Calu3 (cell line): ENCODE results near the gene LDLRAD3. TPM values are rescaled to one million over a fixed set of nuclear protein-coding genes. Genes with fewer than 3 reads are reported as not detected.
"Not testable (repeated sequence)": the region's sequence is repeated elsewhere in the genome, so short reads cannot be mapped to it uniquely, and the experiment has no call there.

Experiments used
- BruUV-seq: library from RNA; stranded (reverse); fragments of 400-500 nt; replicated peaks from 2 replicates; lab custom pipeline; 2021; lab: Mats Ljungman, UMichigan
- CTCF ChIA-PET: fragments of 300-600 bp; sonication (Branson Sonifier 250); formaldehyde crosslinking; loops from one replicate; lab custom pipeline; 2022; ENCODE audit warnings: antibody characterized with exemption; lab: Charles Lee
- DNase-seq: peaks from one replicate; pipeline ENCODE4 v3.0.0; 2022
- H3K27ac Mint-ChIP-seq: one replicate; pipeline ENCODE4 v1.8.0; 2022; ENCODE audit warnings: mixed read lengths; ENCODE audit not compliant: unreplicated experiment
- H3K27me3 Mint-ChIP-seq: one replicate; pipeline ENCODE4 v1.8.0; 2022; ENCODE audit warnings: mixed read lengths; ENCODE audit not compliant: unreplicated experiment
- H3K36me3 Mint-ChIP-seq: one replicate; pipeline ENCODE4 v1.8.0; 2022; ENCODE audit warnings: mild to moderate bottlenecking, moderate library complexity, mixed read lengths; ENCODE audit not compliant: insufficient read depth, unreplicated experiment
- H3K4me1 Mint-ChIP-seq: one replicate; pipeline ENCODE4 v1.8.0; 2022; ENCODE audit warnings: mild to moderate bottlenecking, low read depth, mixed read lengths; ENCODE audit not compliant: unreplicated experiment
- H3K4me3 Mint-ChIP-seq: one replicate; pipeline ENCODE4 v1.8.0; 2022; ENCODE audit warnings: mild to moderate bottlenecking, low read depth, moderate library complexity, mixed read lengths; ENCODE audit not compliant: unreplicated experiment
- H3K9me3 Mint-ChIP-seq: one replicate; pipeline ENCODE4 v1.8.0; 2022; ENCODE audit warnings: low read depth, mixed read lengths; ENCODE audit not compliant: unreplicated experiment
- CTCF ChIP-seq: fragments of 200-600 bp; IDR thresholded peaks from one replicate; pipeline ENCODE4 v1.8.0; 2022; ENCODE audit warnings: antibody characterized with exemption; ENCODE audit not compliant: unreplicated experiment
- intact Hi-C: fragments of 100-400 bp; cut with micrococcal nuclease; formaldehyde crosslinking; loops from one replicate; pipeline ENCODE4 v1.10.0; 2022; ENCODE audit not compliant: unreplicated experiment
- total RNA-seq: library from RNA; stranded (reverse); gene quantifications from 2 replicates; pipeline ENCODE4 v1.2.3, GENCODE V29; 2022

LDLRAD3 gene
- total RNA-seq, 1 experiment from 2014 or later: 16.2 TPM

GRCh38 chr11:35906277-35906661, 37.6 kb upstream of the LDLRAD3 start:
- CTCF ChIA-PET: no interaction called here
- Mint-ChIP-seq H3K36me3 (no peaks in the 10 kb centered on the region), H3K27ac (no peak overlapping the region), H3K4me3 (no peak overlapping the region), H3K9me3 (no peaks in the 10 kb centered on the region), H3K4me1 (peaks cover 28% of the 10 kb centered on the region), H3K27me3 (no peaks in the 10 kb centered on the region)
- no TSS peak for BruUV-seq
- TF ChIP-seq CTCF: no peak
- intact Hi-C loops: no loop called here
- DNase-seq: no peak

GRCh38 chr11:35906681-35907080, 37.2 kb upstream of the LDLRAD3 start:
- Mint-ChIP-seq H3K36me3 (no peaks in the 10 kb centered on the region), H3K4me3 (no peak overlapping the region), H3K27ac (no peak overlapping the region), H3K9me3 (no peaks in the 10 kb centered on the region), H3K4me1 (peaks cover 32% of the 10 kb centered on the region), H3K27me3 (no peaks in the 10 kb centered on the region)
- CTCF ChIA-PET: no interaction called here
- no peak for DNase-seq
- intact Hi-C loops: no loop called here
- no peak for TF ChIP-seq CTCF
- BruUV-seq: no TSS peak

DNA sequence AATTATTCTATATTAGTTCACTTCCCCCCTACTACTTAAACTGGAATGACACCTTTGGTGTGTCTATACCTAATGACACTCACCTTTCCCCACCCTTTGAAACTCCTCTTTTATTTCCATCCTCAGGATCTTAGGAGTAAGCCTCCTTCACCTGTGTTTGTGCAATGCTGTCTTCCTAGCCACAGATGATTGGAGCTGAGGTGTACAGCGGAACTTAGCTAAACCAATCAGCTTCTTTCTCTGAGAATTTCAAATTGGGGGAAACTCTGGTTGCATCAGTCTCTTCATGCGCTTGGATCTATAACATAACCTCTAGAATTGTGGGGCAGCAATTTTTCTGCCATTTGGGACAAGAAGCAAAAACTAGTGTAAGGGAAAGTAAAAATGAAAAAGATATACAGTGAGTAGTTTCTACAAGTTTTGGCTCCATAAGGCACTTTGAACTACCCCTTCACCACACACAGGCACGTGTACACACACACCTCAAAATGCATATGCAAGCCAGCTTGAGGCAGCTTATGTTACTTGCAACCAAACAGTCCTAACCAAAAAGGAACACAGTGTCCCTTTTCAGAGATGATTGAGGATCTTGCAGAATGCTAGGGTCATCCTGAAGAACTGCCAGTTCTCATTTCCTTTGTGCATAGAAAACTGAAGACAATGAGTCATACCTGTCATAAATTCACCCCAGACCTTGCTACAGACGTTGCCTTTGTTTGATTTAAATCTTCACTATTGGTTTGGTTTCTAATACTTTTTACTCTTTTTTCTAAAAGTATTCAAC, 36.0 kb upstream of the LDLRAD3 start:
- Mint-ChIP-seq H3K4me1 (peaks cover 34% of the 10 kb centered on the region), H3K27ac (peak overlapping the region; percentile 1), H3K9me3 (no peaks in the 10 kb centered on the region), H3K36me3 (no peaks in the 10 kb centered on the region), H3K4me3 (no peak overlapping the region), H3K27me3 (no peaks in the 10 kb centered on the region)
- intact Hi-C loops: loop anchor here (2.0 kb wide), 1 partner anchor 289 kb away; the partner anchor contains the start of gene FJX1
- BruUV-seq: no TSS peak
- CTCF ChIA-PET: no interaction called here
- TF ChIP-seq CTCF: no peak
- DNase-seq: no peak

DNA sequence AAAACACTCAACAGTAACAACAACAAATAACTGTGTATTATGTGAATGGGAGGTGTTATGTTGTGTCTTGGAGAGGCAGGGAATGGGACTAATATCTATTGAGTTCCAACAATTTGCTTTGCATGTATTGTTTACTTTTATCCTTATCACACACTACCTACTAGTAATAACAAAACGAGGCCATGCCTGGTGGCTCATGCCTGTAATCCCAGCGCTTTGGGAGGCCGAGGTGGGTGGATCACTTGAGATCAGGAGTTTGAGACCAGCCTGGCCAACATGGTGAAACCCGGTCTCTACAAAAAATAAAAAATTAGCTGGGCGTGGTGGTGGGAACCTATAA, 35.5 kb upstream of the LDLRAD3 start:
- BruUV-seq, DNase-seq, H3K27me3 Mint-ChIP-seq, H3K9me3 Mint-ChIP-seq, H3K36me3 Mint-ChIP-seq, CTCF ChIA-PET, H3K4me3 Mint-ChIP-seq: not testable (repeated sequence)
- intact Hi-C loops: loop anchor here (2.0 kb wide), 1 partner anchor 290 kb away; the partner anchor contains the start of gene FJX1
- H3K27ac Mint-ChIP-seq: peak overlapping the region; percentile 1
- peaks cover 34% of the 10 kb centered on the region for H3K4me1 Mint-ChIP-seq
